ENCODE results near the gene MAPKAP1.

MAPKAP1 gene

DNA sequence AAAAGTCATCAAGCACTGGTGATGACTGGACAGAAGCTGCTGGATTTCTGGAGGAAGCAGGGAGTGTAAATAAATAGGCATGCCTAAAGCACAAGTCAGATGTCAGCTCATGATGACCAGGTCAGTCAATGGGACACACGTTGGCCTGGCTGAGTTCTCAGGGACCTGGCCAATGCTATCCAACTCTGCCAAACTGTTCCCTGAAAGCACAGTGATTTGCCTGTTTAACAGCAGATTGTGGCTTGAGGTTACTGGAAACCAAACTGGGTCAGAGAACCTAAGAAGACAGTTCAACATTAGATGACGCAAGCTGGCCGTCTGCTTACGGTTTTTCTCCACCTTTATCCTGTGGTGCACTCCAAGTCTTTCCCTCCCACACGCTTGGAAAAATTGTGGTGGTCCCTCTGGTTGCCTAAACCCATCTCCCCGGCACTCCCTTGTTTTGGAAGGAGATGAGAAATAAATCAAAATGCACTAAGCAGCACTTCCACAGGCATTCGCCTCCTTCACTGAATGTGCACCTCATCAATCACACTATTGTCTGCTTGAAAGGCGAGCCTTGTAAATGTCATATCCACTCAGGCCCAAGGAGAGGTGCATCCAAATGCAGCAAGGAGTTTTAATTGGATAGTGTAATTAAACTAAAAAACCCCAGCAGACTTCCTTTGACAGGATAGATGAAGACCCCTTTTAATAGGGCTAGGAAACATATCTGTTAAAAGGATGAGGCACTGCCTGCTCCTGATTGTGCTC lies 245.9 kb downstream of the MAPKAP1 start:
- no peak for DNase-seq (ENCODE audit: low read depth in 2 of 2)

DNA sequence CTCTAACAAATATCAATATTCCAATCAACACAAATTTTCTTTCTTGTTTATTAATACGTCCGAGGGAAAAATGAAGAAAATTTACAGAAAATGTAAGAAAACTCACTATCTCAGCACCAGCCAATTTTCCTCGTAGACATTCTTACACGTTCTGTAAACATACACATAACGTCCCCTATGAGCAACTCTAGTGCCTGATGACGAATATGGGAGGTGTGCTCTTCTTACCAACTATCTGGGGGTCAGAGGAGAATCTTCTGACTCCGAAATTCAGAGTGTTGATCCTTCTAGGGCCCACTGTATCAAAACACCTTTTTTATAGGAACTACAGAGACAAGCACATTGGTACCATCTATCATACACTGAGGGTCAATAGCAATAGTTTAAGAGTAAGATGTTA lies 246.7 kb downstream of the MAPKAP1 start:
- no peak for DNase-seq (ENCODE audit: low read depth in 2 of 2)

DNA sequence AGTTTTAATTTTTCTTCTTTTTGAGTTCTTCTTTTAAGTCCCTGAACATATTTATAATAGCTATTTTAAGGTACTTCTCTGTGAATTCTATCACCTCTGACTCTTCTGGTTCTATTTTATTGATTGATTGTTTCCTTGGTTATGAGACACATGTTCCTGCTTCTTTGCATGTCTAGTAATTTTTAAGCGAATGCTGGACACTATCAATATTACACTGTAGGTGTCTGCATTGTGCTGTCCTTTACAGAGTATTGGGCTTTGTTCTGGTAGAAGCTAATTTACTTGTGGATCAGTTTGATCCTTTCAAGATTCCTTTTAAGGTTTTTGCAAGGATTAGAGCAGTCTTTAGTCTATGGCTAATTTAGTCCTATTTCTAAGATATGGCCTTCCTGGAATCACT lies 249.7 kb downstream of the MAPKAP1 start:
- DNase-seq (ENCODE audit: low read depth in 2 of 2): no peak

- no peak for DNase-seq (ENCODE audit: low read depth in 2 of 2)
Measured at GRCh38 chr9:125455876-125456275, 251.1 kb downstream of the MAPKAP1 start.

- DNase-seq (ENCODE audit: low read depth in 2 of 2): no peak
Measured at GRCh38 chr9:125455132-125455531, 251.9 kb downstream of the MAPKAP1 start.

DNA sequence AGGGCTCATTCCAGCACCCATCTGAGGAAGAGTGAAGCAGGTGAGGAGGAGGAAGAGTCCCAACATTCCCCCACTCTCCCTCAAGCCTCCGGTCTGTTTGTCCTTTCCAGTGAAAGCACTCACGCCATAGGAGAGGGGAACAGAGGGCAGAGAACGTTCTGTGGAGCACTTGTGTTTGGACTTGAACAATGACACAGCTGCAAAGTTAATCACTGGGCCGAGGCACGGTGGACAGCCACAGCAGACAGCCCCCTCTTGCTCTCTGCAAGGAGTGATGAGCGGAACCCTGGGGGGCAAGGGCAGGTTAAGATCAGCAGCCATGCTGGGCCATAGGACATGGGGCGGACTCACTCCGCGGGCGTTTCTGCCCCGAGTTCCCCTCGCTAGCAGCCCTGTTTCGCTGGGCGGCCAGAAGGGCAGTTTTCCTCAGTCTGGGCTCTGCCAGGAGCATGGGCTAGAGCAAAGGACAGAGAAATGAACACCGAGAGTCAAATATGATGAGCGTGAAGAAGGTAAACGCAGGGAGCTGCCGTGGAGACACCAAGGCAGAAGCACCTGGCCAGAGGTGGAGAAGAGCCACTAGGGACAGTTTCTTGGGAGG lies 259.7 kb downstream of the MAPKAP1 start:
- no peak for DNase-seq (ENCODE audit: low read depth in 2 of 2)

- no peak for DNase-seq (ENCODE audit: low read depth in 2 of 2)
Measured at GRCh38 chr9:125446561-125447094, 260.4 kb downstream of the MAPKAP1 start.

DNA sequence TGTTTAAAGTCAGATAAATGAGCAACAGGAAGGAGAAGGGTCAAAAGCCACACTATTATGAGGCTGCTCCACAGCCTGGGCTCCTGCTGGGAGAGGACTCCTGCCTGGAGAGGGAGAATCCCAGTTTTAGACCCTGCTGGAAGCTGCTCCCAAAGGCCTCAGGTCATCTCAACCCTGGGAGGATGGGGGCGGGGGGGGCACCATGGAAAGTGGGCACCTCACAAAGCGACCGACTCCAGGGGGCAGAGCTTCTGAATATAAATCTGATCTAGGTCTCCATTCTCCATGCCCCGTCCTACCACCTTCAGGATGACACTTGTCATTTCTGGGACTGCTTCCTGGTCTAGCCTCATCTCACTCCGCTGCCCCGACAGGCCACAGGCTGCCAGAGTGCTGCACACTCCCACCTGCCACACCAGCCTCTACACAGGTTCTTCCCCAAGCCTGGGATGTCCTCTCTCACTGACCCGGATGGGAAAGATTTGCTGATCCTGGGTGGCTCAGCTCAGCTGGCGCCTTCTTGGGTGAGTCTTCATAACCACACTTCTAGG lies 262.0 kb downstream of the MAPKAP1 start:
- no peak for DNase-seq (ENCODE audit: low read depth in 2 of 2)

- DNase-seq (ENCODE audit: low read depth in 2 of 2): no peak
Measured at GRCh38 chr9:125444166-125444565, 262.8 kb downstream of the MAPKAP1 start.

DNA sequence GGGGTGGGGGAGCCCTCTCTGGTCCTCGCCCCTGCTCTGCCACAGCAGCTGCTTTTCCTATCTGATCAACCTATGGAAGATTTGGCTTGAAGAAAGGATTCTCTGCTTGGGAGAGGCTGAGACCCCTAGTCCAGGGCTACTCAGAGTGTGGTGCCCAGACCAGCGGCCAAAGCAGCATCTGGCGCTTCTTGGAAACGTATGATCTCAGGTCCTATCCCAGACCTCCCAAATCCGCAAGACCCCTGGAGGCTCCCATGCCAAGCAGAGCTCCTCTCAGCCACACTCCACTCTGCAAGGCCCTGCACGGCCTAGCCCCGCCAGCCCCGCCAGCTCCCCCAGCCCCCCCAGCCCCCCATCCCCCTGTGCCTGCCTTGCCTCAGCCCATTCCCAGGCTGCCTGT lies 263.6 kb downstream of the MAPKAP1 start:
- no peak for DNase-seq (ENCODE audit: low read depth in 2 of 2)

DNA sequence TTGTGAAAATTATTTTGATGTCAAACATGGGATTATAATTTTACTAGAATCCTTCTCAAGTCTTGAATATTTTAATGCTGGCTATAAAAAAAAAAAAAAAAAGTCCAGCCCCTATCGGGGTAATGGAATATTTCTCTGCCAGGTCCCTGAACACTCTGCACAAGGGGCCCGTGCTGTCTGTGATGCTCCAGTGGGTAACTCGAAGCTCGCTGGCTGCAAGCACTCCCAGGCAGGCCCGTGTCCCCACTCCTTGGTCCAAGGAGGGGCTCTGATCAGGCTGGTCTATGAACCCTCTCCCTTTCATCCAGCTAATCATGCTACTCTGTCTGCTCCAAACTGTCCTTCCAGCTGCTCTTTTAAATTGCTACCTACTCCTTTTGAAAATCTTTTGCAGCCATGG lies 264.6 kb downstream of the MAPKAP1 start:
- DNase-seq (ENCODE audit: low read depth in 2 of 2): no peak

DNA sequence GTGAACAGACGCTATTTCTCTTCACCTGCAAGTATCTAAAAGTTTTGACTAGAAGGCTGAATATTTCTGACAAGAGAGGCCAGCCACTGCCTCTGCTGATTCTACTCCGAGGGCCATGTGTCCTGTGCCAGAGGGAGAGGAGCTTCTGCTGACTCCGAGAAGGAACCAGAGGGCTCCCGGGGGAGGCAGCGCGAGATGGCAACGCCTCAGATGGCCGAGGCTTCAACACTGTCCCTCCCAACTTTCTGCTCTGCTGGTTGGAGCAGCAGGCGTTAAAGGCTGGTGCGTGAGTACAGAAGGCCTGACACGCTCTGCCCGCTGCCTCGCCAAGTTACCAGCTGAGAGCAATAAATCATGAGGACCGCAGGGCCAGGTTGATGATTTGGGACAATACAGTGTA lies 266.6 kb downstream of the MAPKAP1 start:
- DNase-seq (ENCODE audit: low read depth in 2 of 2): no peak

GRCh38 chr9:125439434-125440272 lies 267.4 kb downstream of the MAPKAP1 start:
- no peak for DNase-seq (ENCODE audit: low read depth in 2 of 2)

DNA sequence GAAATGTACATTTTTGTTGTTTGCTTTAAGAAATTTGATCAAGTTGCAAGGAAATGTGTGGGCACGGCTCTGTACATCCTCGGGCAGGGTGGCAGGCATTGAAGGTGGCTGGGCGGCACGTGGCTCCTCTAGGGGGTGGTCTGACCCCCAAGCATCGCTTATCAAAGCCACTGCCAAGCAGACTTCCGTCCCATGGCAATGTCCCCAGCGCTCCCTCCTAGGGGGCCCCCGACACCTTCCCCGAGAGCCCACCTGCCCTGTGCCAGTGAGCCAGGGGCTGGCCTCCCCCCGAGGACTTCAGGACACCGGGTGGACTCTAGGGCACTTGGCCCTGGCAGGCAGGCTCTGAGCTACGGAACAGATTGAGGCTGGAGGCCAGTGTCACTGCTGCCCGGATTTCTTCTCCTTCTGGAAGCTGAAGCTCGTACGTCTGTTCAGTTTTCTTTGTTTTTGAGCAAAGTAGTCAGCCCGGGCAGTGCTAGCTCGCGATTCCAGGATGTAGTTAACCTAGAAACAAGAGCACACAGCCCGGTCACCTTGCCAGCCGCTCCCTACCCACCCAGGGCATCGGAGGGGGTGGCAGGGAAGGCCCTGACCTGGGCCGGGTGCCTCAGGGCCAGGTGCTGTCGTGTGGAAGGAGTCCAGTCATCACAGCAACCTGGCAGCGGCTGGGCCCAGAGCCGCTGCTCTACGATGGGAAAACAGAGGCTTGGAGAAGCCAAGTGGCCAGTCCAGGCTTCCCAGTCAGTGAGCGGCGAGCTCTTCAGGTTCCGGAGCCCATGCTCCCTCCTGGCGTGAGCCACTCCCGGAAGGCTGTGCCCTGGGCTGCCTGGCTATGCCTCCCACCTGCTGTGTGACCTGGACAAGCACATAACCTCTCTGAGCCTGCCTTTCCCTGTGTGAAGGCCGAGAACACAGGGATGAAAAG lies 268.2 kb downstream of the MAPKAP1 start:
- no peak for DNase-seq (ENCODE audit: low read depth in 2 of 2)

- DNase-seq (ENCODE audit: low read depth in 2 of 2): no peak
Measured at GRCh38 chr9:125437771-125438221, 269.2 kb downstream of the MAPKAP1 start.

DNA sequence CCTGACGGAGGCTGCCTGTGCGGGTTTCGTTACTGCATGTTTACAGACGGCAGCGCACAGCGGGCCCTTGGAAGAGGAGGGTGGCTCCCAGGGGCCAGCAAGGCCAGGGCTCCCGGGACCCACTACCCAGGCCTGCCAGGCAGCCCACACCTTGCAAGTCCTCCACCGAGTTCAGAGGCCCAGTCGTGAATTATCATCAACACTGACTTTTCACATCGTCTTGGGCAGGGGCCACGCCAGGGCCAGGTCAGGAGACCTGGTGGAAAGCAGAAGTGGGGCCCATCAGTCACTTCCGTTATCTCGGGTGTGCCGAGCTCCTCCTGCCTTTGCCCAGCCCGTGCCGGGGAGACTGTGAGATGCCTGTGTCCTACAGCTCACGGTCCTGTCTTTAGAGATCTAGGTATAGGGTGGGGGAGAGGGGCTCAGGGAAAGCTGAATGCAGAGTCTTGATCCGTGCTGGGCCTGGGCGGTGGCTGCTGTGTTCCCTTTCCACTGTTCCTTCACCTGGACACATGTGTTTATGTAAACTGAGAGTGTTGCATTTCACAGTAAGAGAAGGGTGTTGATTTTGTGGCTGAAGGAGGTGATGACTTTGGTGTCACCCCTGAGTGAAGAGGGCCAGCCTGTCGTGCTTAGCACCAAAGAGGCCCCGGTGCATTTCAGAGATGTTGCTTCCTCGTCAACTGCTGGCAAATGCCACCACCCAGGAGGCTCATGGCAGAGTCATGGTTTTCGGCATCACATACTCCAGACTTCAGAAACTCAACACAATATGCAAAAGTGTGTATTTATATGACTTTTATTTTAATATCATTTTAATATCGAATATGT lies 270.2 kb downstream of the MAPKAP1 start:
- no peak for DNase-seq (ENCODE audit: low read depth in 2 of 2)

GRCh38 chr9:125435776-125436612 lies 271.0 kb downstream of the MAPKAP1 start:
- no peak for DNase-seq (ENCODE audit: low read depth in 2 of 2)

DNA sequence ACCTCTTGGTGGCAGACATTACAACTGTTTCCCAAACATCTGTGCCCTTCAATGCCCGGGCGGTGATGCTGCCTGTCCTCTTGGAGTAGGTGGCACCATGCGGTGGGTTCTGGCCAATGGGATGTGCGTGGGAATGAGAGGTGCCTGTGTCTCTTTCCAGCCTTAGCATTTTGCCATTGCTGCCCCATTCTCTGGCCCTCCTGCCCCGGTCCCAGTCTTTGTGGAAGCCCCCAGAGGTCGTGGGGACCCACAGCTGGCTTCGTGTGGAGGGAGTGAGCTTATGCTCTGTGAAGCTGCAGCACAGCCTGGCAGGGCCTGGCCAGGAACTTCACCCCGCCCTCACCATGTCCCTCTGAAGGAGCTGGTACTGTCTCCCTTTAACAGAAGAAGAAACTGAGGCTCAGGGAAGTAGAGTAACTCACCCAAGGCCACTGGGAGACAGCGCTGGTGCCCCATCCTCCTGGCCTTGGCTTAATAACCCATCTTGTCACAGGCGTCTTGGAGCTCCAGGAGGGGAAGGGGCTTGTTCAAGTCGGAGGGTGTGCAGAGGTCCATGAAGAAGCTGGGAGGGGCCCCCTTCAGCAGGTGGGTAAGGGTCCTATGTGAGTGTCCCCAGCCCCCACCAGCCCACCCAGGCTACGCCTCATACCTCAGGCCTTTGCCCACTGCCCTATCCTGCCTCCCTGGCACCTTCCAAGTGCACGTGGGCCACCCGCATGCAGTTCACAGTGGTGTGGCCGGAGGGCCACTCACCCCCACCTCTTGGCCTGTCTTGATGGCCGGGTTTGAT lies 271.8 kb downstream of the MAPKAP1 start:
- DNase-seq (ENCODE audit: low read depth in 2 of 2): no peak
